Colon (tissue), 2 donors: ENCODE measurements around the gene ZNF329.

Experiments used
- FAIRE-seq: peaks from 2 replicates; lab custom pipeline; 2012; peaks lifted over from hg19 to GRCh38; lab: Jason Lieb, UNC
- donor health status: control.
- donor health status: control.

Gene ZNF329

DNA sequence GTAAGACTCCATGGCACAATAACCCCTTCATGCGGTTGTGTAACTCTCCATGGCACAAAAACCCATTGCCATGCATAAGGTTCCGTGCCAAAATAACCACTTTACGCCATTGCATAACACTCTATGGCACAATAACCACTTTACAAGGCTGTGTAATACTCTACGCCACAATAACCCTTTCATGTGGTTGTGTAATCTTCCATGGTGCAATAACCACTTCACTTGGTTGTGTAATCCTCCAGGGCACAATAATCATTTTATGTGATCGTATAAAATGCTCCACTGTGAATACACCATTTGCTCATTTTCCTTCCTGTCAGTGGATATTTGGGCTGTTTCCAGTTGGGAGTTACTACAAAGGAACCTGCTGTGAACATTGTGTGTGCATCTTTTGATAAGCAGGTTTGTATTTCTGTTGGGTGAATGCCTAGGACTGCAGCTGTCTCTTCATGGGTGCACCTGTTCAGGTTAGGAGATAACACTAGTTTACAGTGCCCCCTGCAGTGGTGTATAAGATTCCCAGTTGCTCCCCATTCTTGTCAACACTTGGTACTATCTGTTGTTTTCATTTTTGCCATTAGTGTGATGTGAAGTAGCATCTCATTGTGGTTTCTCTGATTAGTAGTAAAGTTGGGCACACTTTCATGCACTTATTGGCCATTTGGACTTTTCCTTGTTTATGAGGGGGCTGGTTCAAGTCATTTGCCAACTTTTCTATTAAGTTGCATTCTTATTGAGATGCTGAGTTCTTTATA lies 31.4 kb downstream of the ZNF329 start:
- FAIRE-seq = no peak

DNA sequence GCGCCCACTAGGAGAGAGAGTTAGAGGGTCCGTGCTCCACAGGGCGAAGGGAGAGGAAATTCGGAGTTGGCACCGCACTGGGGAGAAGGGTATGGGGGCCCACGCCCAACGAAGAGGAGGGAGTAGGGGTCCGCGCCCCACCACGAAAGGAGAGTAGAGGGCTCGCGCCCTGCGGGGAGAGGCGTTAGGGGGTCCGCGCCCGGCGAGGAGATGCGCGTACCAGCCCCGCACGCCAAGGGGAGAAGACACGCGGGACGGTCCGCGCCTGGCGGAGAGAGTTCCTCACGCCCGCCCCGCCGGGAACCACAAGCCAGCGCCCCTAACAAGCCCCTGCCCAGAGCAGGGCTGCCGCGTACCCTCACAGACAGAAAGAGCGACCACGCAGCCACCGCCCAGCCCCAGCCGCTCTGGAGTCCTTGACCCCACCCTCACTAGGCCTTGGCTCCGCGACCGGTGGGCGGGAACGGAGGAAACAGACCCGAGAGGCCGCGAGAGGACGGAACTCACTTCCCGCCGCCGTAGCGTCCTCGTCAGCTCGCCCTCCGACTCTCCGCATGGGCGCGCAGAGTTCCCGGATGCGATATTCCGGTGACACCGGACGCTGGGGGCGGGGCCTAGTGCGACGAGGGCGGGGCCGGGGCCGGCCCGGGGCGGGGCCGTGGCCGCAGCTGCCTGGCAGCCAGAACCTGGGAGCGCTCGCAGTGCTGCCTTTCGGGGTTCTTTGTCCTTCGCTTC lies 32.6 kb downstream of the ZNF329 start:
- no peak for FAIRE-seq

DNA sequence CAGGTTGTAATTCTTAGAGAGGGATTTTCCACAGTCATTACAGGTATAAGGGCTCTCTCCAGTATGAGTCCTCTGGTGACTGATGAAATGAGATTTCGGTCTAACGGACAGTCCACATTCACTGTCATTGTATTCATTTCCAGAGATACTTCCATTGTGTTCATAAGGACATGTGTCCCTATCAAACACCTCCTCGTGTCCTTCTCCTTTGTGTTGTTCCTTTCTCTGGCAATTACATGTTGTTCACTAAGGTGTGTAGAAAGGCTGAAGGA lies 42.1 kb downstream of the ZNF329 start:
- no peak for FAIRE-seq

DNA sequence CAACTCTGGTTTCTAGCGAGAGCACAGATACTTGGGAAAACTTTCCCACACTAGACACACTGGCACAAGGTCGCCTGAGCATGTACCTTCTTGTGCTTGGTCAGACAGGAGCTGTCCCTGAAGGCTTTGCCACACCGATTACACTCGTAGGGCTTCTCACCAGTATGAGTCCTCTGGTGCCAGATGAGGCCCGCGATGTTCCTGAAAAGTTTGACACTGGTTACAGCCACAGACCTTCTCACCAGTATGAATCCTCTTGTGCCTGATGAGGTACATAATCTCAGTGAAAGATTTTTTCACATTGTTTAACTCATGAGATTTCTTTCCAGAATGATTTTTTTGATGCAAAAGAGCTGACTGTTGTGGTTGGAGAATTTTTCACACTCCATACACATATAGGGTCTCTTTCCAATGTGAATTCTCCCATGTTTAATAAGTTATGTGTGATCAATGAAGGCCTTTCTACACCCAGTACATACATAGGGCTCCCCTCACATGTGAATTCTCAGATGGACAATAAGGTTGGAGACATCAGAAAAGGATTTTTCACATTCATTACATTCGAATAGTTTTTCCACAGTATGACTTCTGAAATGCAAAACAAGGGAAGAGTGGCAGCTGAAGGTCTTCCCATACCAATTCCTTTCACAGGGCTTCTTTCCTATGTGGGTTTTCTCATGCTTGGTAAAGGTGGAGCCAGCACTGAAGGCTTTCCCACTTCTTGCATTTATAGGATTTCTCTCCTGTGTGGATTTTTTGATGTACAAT lies 42.6 kb downstream of the ZNF329 start:
- no peak for FAIRE-seq

DNA sequence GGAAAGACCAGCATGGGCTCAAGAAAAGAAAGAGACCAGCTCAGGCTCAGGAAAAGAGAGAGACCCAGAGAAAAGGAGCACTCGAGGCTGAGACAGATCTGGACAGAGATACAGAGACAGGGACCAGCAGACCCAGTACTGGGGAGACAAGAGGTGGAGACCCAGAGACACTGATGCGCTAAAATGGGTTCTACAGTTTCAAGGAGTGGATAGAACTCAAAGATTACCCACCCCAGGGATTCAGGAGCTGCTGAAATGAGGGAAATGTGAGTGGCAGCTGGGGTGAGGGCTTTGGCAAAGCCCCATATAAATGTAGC lies 51.9 kb downstream of the ZNF329 start:
- FAIRE-seq = no peak

DNA sequence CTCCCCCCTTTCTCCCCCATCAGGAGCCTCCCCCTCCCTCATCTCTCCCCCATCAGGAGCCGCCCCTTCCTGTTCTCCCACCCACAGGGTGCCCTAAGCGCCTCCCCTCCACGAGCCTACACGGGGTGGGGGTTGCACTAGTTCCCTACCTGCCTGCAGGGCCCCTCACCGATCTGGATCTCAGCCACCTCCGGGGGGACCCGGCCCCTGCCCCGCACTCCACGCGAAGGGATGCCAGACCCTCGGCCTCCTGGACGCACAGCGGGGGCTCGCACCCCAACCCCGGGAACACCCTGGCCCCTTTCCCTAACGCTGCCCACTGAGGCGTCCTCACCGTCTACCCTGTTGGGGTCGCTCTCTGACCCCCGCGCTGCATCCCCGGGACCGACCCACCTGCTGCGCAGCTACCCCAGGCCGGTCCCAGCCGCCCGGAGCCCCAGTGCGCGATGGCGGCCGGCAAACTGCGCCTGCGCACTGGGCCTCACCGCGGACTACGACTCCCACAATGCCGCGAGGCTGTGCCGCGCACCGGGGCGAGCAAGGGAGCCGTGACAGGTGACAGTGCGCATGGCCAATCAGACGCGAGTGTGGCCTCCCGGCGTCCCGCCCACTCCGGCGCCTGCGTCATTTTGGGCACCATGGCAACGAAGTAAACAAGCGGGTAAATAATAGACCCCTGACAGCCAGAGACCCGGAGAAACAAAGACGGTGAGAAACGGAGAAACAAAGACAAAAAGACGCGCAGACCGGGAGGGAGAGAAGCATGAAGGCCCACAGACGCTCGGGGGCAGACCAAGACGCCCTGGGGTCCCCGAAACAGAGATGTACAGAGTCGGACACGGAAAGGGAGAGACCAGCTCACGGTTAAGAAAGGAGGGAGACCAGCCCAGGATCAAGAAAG lies 52.6 kb downstream of the ZNF329 start, which contains the start of gene ZSCAN18:
Gene ZSCAN18, minus strand, starts transcription at position 451 of the 901 bp plus-strand sequence. CDS start 7,964 bp downstream, outside the sequence.
- no peak for FAIRE-seq

DNA sequence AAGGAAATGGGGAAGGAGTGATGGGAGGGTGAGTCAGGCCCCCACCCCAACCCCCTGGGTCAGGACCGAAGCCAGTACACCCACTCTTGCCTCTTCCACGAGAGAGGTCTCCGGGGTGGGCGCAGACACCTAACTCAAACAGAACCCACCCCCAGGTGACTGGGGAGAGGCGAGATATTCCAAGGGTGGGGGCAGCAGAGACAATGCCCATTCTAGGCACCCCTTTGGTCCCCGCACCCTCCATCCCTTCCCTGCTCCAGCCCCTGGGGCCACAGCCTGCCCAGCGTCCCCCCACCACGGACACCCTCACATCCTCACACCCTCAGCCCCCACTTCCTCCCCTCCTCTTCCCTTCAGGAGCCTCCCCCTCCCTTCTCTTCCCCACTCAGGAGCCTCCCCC lies 53.2 kb downstream of the ZNF329 start:
- no peak for FAIRE-seq

DNA sequence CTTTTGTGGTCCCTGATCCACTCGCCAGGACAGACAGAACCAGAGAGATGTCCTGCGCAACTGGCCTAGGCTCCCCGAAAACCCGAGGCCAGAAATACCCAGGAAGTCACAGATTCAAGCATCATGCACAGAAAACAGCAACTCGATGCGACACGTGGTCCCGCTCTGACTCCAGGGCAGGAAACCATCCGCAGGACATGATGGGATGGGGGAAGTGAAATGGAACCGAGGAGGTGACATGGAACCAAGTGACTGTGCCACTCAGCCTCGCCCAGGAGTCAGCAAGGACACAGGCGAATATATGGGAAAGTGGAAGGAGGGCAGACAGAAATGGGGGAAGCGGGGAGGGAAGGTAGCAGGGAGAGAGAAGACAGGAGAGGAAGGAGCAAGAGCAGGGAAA lies 53.7 kb downstream of the ZNF329 start:
- FAIRE-seq = no peak

DNA sequence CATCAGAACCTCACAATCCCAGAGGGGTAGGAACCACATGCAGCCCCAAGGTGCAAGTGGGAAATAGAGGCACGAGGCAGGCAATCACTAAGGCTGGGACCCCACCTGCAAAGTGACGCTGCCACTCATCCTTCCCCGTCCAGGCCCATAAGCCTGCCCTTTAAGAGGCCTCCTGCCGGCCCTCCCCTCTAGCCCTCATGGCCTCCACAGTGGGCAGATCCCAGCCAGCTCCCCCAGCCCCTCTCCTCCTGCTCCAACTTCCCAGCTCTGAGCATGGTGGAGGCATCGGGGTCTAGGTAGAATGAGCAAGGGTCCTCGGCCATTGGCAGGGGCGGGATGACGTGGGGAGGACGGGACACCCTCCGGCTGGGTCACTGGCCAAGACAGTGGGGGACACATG lies 55.3 kb downstream of the ZNF329 start:
- no peak for FAIRE-seq

DNA sequence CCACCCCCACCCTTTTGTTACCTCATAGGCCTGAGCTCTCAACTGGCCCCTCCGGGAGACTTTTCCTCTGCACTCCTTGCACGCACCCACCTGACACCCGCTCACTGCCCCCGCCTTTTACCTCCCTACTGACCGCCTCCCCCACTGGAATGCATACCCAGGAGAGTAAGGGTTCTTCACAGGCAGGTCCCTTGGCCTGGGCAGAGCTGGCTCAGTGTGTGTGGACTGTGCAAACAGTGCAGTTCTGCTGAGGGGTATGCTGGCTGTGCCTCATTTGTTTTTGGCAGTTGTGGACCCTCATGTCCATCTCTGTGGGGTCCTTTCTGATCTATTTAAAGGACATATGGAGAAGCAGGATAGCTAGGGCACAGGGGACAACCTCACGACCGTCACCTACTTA lies 57.5 kb downstream of the ZNF329 start:
- no peak for FAIRE-seq

DNA sequence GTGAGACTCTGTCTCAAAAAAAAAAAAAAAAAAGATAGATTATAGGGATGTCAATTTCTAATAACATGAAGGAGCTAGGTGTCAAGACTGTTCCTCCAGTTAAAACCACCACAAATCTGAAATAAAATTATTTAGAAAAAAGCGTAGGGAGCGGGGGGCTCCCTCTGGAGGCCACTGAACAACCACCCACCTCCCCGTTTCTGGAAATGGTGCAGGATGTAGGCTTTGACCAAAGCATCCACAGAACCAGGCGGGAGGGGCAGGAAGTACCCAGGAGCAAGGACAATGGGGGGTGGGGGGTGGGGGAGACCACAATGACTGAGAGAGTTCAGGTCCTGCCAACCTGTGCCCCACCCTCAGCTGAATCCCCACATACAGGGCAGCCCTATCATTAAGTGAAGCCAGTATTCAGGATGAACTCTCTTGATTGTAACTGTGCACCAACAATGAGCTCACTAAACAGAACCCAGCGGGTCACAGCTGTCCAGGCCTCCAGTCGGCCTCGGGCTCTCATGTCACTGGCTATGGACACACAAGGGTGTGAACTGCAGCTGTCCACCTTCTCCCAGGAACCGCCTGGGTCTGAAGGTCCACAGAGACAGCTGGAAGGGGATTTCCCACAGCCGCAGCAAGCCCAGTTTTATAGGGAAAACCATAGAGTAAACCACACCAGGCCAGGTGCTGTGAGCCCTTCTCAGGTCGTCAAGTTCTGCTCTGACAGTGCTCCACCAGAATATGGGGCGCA lies 59.2 kb downstream of the ZNF329 start:
- FAIRE-seq = no peak

DNA sequence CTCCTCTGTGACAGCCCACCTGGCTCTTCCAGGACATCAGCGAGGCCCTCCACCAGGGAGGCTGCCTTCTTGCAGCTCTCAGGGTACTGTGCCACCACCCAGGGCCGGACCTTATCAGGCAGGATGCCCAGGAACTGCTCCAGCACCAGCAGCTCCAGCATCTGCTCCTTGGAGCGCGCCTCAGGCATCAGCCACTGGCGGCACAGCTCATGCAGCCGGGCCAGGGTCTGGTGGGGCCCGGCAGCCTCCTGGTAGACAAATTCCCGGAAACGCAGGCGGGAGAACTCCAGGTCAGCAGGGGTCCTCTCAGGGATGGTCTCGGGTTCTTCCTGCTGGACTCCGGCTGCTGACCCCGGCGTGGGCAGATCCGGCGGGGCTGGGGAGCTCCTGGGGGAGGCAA lies 60.7 kb downstream of the ZNF329 start:
- no peak for FAIRE-seq

DNA sequence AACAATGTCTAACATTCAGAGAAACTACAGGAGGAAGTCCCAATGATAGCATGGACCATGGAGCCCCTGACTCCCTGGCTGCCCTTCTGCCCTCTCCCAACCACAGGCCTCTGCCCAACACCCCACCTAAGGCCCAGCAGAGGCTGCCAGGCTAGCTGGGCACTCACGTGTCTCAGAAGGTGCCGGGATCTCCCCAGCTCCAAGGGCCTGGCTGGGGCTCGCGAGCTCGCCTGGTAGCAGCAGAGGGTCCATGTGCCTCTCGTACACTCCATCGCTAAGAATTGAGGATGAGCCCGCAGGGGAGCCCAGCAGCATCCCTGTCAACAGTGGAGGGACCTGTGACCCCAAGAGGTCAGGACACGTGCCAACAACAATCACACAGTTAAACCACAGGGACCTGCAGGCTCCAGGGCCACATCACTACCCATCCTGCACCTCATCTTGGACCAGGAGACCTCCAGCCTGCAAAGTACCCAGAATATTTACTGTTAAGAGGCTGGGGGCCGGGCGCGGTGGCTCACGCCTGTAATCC lies 62.0 kb downstream of the ZNF329 start:
- FAIRE-seq = no peak

DNA sequence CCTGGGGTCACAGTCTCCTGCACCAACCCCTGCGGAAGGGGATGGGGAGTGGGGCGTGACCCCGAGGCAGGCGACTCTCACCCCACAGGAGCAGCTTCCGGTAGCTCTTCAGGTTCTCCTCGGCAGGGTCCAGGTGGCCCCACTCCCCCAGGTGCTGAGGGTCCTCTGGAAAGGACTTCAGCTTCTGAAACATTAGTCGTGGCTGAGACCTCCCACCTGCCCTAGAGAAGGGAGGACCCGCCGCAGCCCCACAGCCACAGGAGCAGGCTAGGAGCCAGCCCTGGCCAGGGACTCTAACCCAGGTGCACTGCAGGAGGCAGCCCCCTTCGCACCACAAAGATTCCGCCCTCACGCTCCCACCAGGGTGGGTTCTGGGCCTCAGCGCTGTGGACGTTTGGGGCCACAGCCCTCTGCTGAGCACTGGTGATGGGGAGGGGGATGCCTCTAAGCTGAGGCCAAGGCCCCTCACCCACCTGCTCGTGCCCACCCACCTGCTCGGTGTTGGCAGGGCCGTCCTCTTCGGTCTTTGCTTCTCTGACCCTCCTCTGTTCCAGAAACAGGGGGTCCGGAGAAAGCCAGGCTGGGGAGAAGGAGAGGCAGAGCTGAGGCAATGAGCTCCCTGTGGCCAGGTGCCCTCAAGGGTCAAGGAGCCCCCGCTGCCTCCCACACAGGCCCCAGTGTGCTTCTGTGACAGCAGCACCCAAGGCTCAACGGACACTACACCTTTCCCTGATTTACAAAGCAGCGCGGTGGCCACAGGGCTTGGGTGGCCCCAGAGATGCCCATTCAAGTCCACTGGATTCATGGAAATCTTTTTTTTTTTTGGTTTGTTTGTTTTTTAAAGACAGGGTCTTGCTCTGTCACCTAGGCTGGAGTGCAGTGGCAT lies 63.5 kb downstream of the ZNF329 start:
- FAIRE-seq = no peak

DNA sequence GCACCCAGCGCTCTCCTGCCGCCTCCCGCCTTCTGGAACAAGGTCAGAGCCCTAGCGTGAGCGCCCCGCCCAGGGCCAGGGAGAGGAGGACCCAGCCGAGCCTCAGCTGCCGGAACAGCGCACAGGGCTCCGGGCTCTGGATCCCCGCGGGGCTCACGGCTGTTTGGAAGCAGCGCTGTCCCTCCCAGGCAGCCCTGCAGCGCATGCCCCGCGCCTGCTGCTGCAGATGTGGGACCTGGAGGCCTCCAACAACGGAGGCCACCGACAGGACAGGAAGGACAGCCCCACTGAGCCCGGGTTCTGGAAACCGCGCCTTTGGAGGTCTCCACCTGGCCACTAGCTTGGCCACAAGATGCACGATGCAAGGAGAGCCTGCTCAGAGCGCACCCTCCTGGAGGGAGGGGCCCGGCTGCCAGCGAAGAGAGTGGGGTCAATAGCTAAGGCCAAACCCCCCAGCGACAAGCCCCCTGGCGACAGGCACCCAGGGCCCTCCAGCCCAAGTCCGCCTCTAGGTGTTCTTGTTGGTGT lies 65.2 kb downstream of the ZNF329 start:
- no peak for FAIRE-seq

DNA sequence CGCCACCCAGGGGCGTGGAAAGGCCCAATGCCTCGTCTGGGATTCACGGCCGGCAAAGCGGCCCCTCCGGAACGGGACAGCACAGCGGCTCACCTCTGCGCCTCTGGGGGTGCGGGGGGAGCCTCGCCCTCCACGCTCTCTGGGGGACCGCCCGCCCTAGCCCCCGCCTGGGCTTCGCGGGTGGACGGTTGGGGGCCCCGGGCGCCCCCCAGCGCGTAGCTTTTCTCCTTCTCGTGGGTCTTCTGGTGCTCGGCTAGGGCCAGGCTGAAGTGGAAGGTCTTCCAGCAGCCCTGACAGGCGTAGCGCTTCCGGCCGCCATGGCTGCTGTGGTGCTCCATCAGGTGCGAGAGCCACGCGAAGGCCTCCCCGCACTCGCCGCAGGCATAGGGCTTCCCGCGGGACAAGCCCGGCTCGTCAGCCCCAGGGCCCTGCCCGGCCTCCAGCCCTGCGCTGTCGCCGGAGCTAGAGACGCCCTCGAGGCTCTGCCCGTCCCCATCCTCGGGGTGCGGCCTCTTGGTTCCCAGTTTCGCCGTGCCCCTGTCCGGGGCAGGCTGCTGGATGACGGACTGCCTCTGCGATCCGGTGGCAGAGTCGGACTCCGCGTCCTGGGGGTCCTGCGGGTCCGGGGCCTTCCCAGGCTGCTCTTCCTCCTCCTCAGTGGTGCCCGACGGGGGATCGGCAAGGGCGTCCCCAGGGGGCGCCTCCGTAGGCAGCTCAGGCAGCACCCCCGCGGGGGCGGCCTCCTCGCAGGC lies 65.8 kb downstream of the ZNF329 start:
- FAIRE-seq = no peak

DNA sequence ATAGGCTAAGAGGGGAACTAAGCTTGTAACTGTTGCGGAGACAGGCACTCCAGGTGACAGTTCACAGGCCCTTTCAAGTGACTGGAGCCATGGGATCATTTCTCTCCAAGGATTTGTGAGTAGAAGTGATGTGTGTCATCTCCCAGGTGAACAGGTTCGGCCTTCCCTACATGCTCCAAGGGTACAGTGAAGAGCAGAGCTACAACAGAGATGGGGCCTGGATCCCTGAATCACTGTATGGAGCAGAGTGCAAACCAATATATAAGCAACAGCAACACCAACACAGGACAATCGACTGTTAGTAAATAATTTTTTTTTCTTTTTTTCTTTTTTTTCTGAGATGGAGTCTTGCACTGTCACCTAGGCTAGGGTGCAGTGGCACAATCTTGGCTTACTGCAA lies 67.6 kb downstream of the ZNF329 start:
- no peak for FAIRE-seq

DNA sequence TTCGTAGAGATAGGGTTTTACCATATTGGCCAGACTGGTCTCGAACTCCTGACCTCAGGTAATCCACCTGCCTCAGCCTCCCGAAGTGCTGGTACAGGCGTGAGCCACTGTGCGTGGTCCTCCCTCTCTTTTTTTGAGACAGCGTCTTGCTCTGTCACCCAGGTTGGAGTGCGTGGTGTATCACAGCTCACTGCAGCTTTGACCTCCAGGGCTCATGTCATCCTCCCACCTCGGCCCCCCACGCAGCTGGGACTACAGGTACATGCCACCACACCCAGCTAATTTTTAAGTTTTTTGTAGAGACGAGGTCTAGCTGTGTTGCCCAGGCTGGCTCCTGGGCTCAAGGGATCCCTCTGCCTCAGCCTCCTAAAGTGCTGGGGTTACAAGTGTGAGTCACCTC lies 70.8 kb downstream of the ZNF329 start:
- FAIRE-seq = no peak
